ENCODE data around the gene SOX3. TPM values are rescaled to one million over a fixed set of nuclear protein-coding genes. Genes with fewer than 3 reads are reported as not detected.

The SOX3 gene
- total and polyA plus RNA-seq, 2 of the 13 experiments (the other 11 are each of a cell fraction or from before 2014, with no cell fraction given) = not detected

GRCh38 chrX:140510895-140511295, 6.0 kb upstream of the SOX3 start (continued):
- no peak for TF ChIP-seq ZHX1 (CRISPR knock-in tag; IDR thresholded peaks at IDR 0.05; ENCODE audit: low read depth)
- TF ChIP-seq XBP1 (CRISPR knock-in tag; IDR thresholded peaks at IDR 0.05) = no peak

- H3K79me2 ChIP-seq (ENCODE audit: insufficient read depth, low read length) = no peaks in the 10 kb centered on the region
- no peak overlapping the region for H3K4me3 ChIP-seq (replicated peaks in 1 of 3; ENCODE audit: insufficient read depth in 1 of 3, low read depth in 2 of 3, low read length in 3 of 3)
- H3K4me1 ChIP-seq (ENCODE audit: insufficient read depth, low read length) = no peaks in the 10 kb centered on the region
- no TSS peak for BruUV-seq (replicated peaks)
- no peaks in the 10 kb centered on the region for H3K36me3 ChIP-seq (replicated peaks in 1 of 2; ENCODE audit: control insufficient read depth in 1 of 2, insufficient read depth in 2 of 2, low read length in 2 of 2)
- no peak for DNase-seq (ENCODE audit: low spot score)
- H3K27ac ChIP-seq (ENCODE audit: extremely low read length, insufficient read depth, low read length) = no peak overlapping the region
- no peak overlapping the region for H3K9ac ChIP-seq (ENCODE audit: insufficient read depth, low read depth, low read length)
- FAIRE-seq = no peak
- no peaks in the 10 kb centered on the region; a peak in 2 of 5 replicates for H3K27me3 ChIP-seq (ENCODE audit: control insufficient read depth in 1 of 2, insufficient read depth in 2 of 2, low read length in 2 of 2)
- H4K20me1 ChIP-seq (ENCODE audit: insufficient read depth, low read length) = no peaks in the 10 kb centered on the region
- ChIA-PET CTCF (ENCODE audit: low intra/inter-chr PET ratio, low total read pairs) (no interaction called here), POLR2A (no interaction called here)
- no peak overlapping the region for H2AFZ ChIP-seq (ENCODE audit: low read length)
- no peaks in the 10 kb centered on the region for H3K9me3 ChIP-seq (ENCODE audit: low read length)
- intact Hi-C loops (cut with micrococcal nuclease; ENCODE audit: unreplicated experiment) = no loop called here
- no peak for ATAC-seq
- WGBS (ENCODE audit: low lambda C conversion rate) = 16% methylated on average over 8 of the region's 12 CpGs
- in situ Hi-C loops (cut with HindIII; ENCODE audit: extremely low pct_ligation_motif_present, low pct_unique_long_range_greater_than_20kb) = no loop called here
- no peak overlapping the region for H3K4me2 ChIP-seq (ENCODE audit: low read depth, low read length)
- TF ChIP-seq RERE (CRISPR knock-in tag; IDR thresholded peaks at IDR 0.05; ENCODE audit: low read depth) (no peak), ZNF691 (CRISPR knock-in tag; IDR thresholded peaks at IDR 0.05; ENCODE audit: borderline replicate concordance, low read depth) (no peak), ZNF850 (CRISPR knock-in tag; conservative IDR thresholded peaks at IDR 0.05) (no peak), ZNF431 (CRISPR knock-in tag; IDR thresholded peaks at IDR 0.05; ENCODE audit: borderline replicate concordance, low read depth) (no peak), SAP130 (CRISPR knock-in tag; IDR thresholded peaks at IDR 0.05; ENCODE audit: low read depth) (no peak), ZNF749 (CRISPR knock-in tag; IDR thresholded peaks at IDR 0.05; ENCODE audit: borderline replicate concordance) (no peak), ZNF274 (CRISPR knock-in tag; IDR thresholded peaks at IDR 0.05) (no peak), YEATS4 (CRISPR knock-in tag; IDR thresholded peaks at IDR 0.05; ENCODE audit: borderline replicate concordance) (no peak)
Measured at GRCh38 chrX:140510306-140510676, 5.4 kb upstream of the SOX3 start.
